Activated CD8-positive, alpha-beta memory T cell treated with anti-CD3 and anti-CD28 coated beads, Interleukin-2, amount 50 U/mL, for 4 hours (primary cell): ENCODE results near the gene RBPJL.
A peak's percentile ranks its signal among the peaks of the same experiment; 100 is the strongest.
"Not testable (repeated sequence)": the region's sequence is repeated elsewhere in the genome, so short reads cannot be mapped to it uniquely, and the experiment has no call there.

Experiments
- DNase-seq: peaks from one replicate; pipeline ENCODE4 v3.0.0-alpha.2; 2020

The RBPJL gene

GRCh38 chr20:45343532-45344167 is 37.0 kb downstream of the RBPJL start:
- DNase-seq, result no peak

GRCh38 chr20:45344168-45344860 is 37.7 kb downstream of the RBPJL start:
- DNase-seq, result no peak

- no peak for DNase-seq
Observed at GRCh38 chr20:45345104-45345936, 38.7 kb downstream of the RBPJL start.

- DNase-seq, result no peak
Observed at GRCh38 chr20:45346291-45346718, 39.7 kb downstream of the RBPJL start.

- DNase-seq, result no peak
Observed at GRCh38 chr20:45346851-45347250, 40.2 kb downstream of the RBPJL start.

- no peak for DNase-seq
Observed at GRCh38 chr20:45347297-45347935, 40.8 kb downstream of the RBPJL start.

- DNase-seq, result peak; percentile 62
Observed at GRCh38 chr20:45347936-45348778, 41.5 kb downstream of the RBPJL start, which contains the start of gene SDC4. SDC4 (minus strand) TSS chr20:45348424; CDS start chr20:45348384, 40 bp downstream.

- no peak for DNase-seq
Observed at GRCh38 chr20:45350217-45350616, 43.6 kb downstream of the RBPJL start.

GRCh38 chr20:45350795-45351194 is 44.2 kb downstream of the RBPJL start:
- DNase-seq, result not testable (repeated sequence)

- DNase-seq, result no peak
Observed at GRCh38 chr20:45352729-45353128, 46.1 kb downstream of the RBPJL start.

- DNase-seq, result no peak
Observed at GRCh38 chr20:45353746-45354145, 47.1 kb downstream of the RBPJL start.

GRCh38 chr20:45354423-45355208 is 48.0 kb downstream of the RBPJL start:
- DNase-seq, result no peak

GRCh38 chr20:45355209-45356084 is 48.8 kb downstream of the RBPJL start:
- no peak for DNase-seq

GRCh38 chr20:45358282-45359068 is 51.8 kb downstream of the RBPJL start:
- DNase-seq, result no peak

- no peak for DNase-seq
Observed at GRCh38 chr20:45359069-45359405, 52.4 kb downstream of the RBPJL start.

GRCh38 chr20:45359406-45360148 is 52.9 kb downstream of the RBPJL start:
- DNase-seq, result no peak

- no peak for DNase-seq
Observed at GRCh38 chr20:45361793-45362192, 55.2 kb downstream of the RBPJL start.

- peak; percentile 98 for DNase-seq
Observed at GRCh38 chr20:45362804-45363610, 56.4 kb downstream of the RBPJL start, which contains the start of gene SYS1. SYS1 (plus strand) TSS chr20:45363156; CDS start chr20:45363532, 376 bp downstream.
